K562 (cell line): Measurements from ENCODE around the gene COPS6. TPM values are rescaled to one million over a fixed set of nuclear protein-coding genes. Genes with fewer than 3 reads are reported as not detected.

Experiments used
- AFF1 ChIP-seq, 2 experiments: fragments of 450-650 bp; IDR thresholded peaks; 2 replicates each; pipeline ENCODE4 v1.6.1; 2018; ENCODE audit warnings: mild to moderate bottlenecking in 2 of 2, low read depth in 1 of 2; ENCODE audit not compliant: partially characterized antibody in 2 of 2
- CAMTA2 ChIP-seq: fragments of 250-450 bp; sonication (Bioruptor Pico); conservative IDR thresholded peaks from 2 replicates; pipeline ENCODE4 v1.5.1; 2022
- CBX1 ChIP-seq: sonication (generic); IDR thresholded peaks from 2 replicates; pipeline ENCODE4 v1.6.1; 2016; ENCODE audit warnings: antibody characterized with exemption, low read depth, mild to moderate bottlenecking
- CHD2 ChIP-seq: IDR thresholded peaks from 2 replicates; pipeline ENCODE4 v1.6.1; 2011; ENCODE audit warnings: low read depth, low read length
- DLX4 ChIP-seq: fragments of 250-450 bp; sonication (Bioruptor Pico); IDR thresholded peaks from 2 replicates; pipeline ENCODE4 v1.6.1; 2021; ENCODE audit warnings: mild to moderate bottlenecking
- ETV6 ChIP-seq, 3 experiments: fragments of 150-350 bp in 1 of 3; sonication (generic) in 1 of 3; formaldehyde crosslinking in 1 of 3; IDR thresholded peaks; 2 replicates each; pipeline versions ENCODE4 v1.6.1 to v1.8.0; 2014 to 2022; ENCODE audit warnings: borderline replicate concordance in 2 of 3, low read depth in 2 of 3, antibody characterized with exemption in 1 of 3, low read length in 1 of 3, mild to moderate bottlenecking in 1 of 3, missing genetic modification reagents in 1 of 3
- GTF2B ChIP-seq: IDR thresholded peaks from 2 replicates; pipeline ENCODE4 v1.6.1; 2011; ENCODE audit not compliant: insufficient read length; ENCODE audit errors: extremely low read depth
- HDAC6 ChIP-seq: IDR thresholded peaks from 2 replicates; pipeline ENCODE4 v1.6.1; 2012; ENCODE audit warnings: low read depth, mild to moderate bottlenecking, control low read depth, inconsistent platforms, low read length, moderate library complexity
- NCOA4 ChIP-seq: fragments of 450-650 bp; IDR thresholded peaks from 2 replicates; pipeline ENCODE4 v1.6.1; 2018; ENCODE audit warnings: mild to moderate bottlenecking; ENCODE audit not compliant: partially characterized antibody
- NELFE ChIP-seq: IDR thresholded peaks from 2 replicates; pipeline ENCODE4 v1.6.1; 2011; ENCODE audit warnings: mild to moderate bottlenecking; ENCODE audit not compliant: insufficient read depth, insufficient read length
- NFIC ChIP-seq: fragments of 450-650 bp; IDR thresholded peaks from 2 replicates; pipeline ENCODE4 v1.6.1; 2017; ENCODE audit warnings: mild to moderate bottlenecking, inconsistent platforms
- RBM15 ChIP-seq: fragments of 200-400 bp; formaldehyde crosslinking; IDR thresholded peaks from 2 replicates; pipeline ENCODE4 v1.6.1; 2018; ENCODE audit warnings: mild to moderate bottlenecking, low read length, moderate library complexity; ENCODE audit not compliant: insufficient read depth
- RCOR1 ChIP-seq, 2 experiments: IDR thresholded peaks; 2 replicates each; pipeline ENCODE4 v1.6.1; 2012; ENCODE audit warnings: low read depth in 2 of 2, low read length in 2 of 2, borderline replicate concordance in 1 of 2, improper control_type of control experiment in 1 of 2
- RFX7 ChIP-seq: fragments of 250-450 bp; sonication (Bioruptor Pico); IDR thresholded peaks from 2 replicates; pipeline ENCODE4 v1.5.1; 2021; ENCODE audit warnings: mild to moderate bottlenecking
- SAFB2 ChIP-seq: fragments of 200-400 bp; formaldehyde crosslinking; IDR thresholded peaks from 2 replicates; pipeline ENCODE4 v1.6.1; 2018; ENCODE audit warnings: borderline replicate concordance, low read length, low read depth, moderate library complexity; ENCODE audit not compliant: severe bottlenecking
- SLC30A9 ChIP-seq: fragments of 250-450 bp; sonication (Bioruptor Pico); IDR thresholded peaks from 2 replicates; pipeline ENCODE4 v1.8.0; 2022; ENCODE audit warnings: mild to moderate bottlenecking, moderate library complexity
- SNIP1 ChIP-seq: fragments of 450-650 bp; IDR thresholded peaks from 2 replicates; pipeline ENCODE4 v1.7.1; 2017; ENCODE audit warnings: low read depth, mild to moderate bottlenecking
- SRF ChIP-seq, 2 experiments: fragments of 250-450, 450-650 bp in 1 of 2; sonication (Bioruptor Pico) in 1 of 2; sonication (generic) in 1 of 2; formaldehyde crosslinking; IDR thresholded peaks; 2 replicates each; pipeline versions ENCODE4 v1.5.0 to v1.5.1; 2020 to 2022; ENCODE audit warnings: mild to moderate bottlenecking in 1 of 2, missing genetic modification reagents in 1 of 2
- TRIM28 ChIP-seq: fragments of 450-650 bp; IDR thresholded peaks from 2 replicates; pipeline ENCODE4 v1.6.1; 2017
- USF1 ChIP-seq: sonication (generic); formaldehyde crosslinking; IDR thresholded peaks from 2 replicates; pipeline ENCODE4 v1.9.0; 2022; ENCODE audit warnings: mild to moderate bottlenecking, missing genetic modification reagents
- ZKSCAN1 ChIP-seq: fragments of 150-350 bp; IDR thresholded peaks from 2 replicates; pipeline ENCODE4 v1.6.1; 2016; ENCODE audit warnings: low read depth, low read length
- ZNF316 ChIP-seq: fragments of 450-650 bp; IDR thresholded peaks from 2 replicates; pipeline ENCODE4 v1.6.1; 2016
- ZNF644 ChIP-seq: fragments of 200-800 bp; sonication (Bioruptor generic); IDR thresholded peaks from 2 replicates; pipeline ENCODE4 v1.6.1; 2016; ENCODE audit warnings: low read depth, missing genetic modification characterization, missing compliant biosample characterization
- polyA plus RNA-seq, 8 experiments: library from polyadenylated mRNA; depleted of rRNA in 4 of 8; stranded (reverse) in 5 of 8; unstranded in 3 of 8; fragments of >200 nt; fragmentation: Nextera tagmentation in 2 of 8; fragmentation: Illumina TruSeq in 1 of 8; extraction: Ambion mirVana in 2 of 8; extraction: Trizol in 1 of 8; gene quantifications; 2 replicates each; pipeline versions ENCODE4 v1.2.1 to v1.2.3, GENCODE V29; 2011 to 2014; ENCODE audit warnings: inconsistent platforms in 1 of 8, missing spikeins in 1 of 8
- total RNA-seq, 7 experiments: library from RNA; depleted of rRNA in 6 of 7; stranded (reverse); fragments of >200 nt in 6 of 7; fragmentation: Illumina TruSeq in 2 of 7; extraction: Trizol in 2 of 7; gene quantifications; 2 replicates each; pipeline versions ENCODE4 v1.2.1 to v1.2.3, GENCODE V29; 2011 to 2021; ENCODE audit warnings: low replicate concordance in 1 of 7

The COPS6 gene
- total and polyA plus RNA-seq, 9 of the 15 experiments (the other 6 are each of a cell fraction or from before 2014, with no cell fraction given) = 63.0 to 331 (median 168) TPM

- no peak for TF ChIP-seq CBX1
- TF ChIP-seq NELFE = no peak
- no peak for TF ChIP-seq ZNF644
- no peak for TF ChIP-seq RBM15
- TF ChIP-seq ZKSCAN1 = 0 out of 2 replicates have a peak, but pooled peaks have one; percentile 3
- no peak for TF ChIP-seq SNIP1
- peak; percentile 58 for TF ChIP-seq USF1 (CRISPR knock-in tag)
- no peak for TF ChIP-seq RFX7 (CRISPR knock-in tag)
- TF ChIP-seq SLC30A9 (CRISPR knock-in tag) = no peak
- TF ChIP-seq CHD2 = no peak
- TF ChIP-seq CAMTA2 (CRISPR knock-in tag) = no peak
- no peak for TF ChIP-seq NCOA4
- TF ChIP-seq SRF (CRISPR knock-in tag; IDR thresholded peaks at IDR 0.05) = no peak
- TF ChIP-seq HDAC6 = no peak
- no peak for TF ChIP-seq NFIC
- TF ChIP-seq SAFB2 = no peak
- peak; percentile 44 to 71 for TF ChIP-seq AFF1 (IDR thresholded peaks at IDR 0.05; ENCODE audit: low read depth in 1 of 2, partially characterized antibody in 2 of 2)
- no peak for TF ChIP-seq ETV6 (IDR thresholded peaks at IDR 0.05; ENCODE audit: borderline replicate concordance in 1 of 2, low read depth in 2 of 2, low read length in 1 of 2)
- TF ChIP-seq ETV6 (CRISPR knock-in tag; IDR thresholded peaks at IDR 0.05; ENCODE audit: borderline replicate concordance) = no peak
- no peak for TF ChIP-seq ZNF316
- no peak for TF ChIP-seq GTF2B
- no peak for TF ChIP-seq TRIM28
- TF ChIP-seq RCOR1 (IDR thresholded peaks at IDR 0.05; ENCODE audit: borderline replicate concordance in 1 of 2, low read depth in 2 of 2, low read length in 2 of 2) = peak in 1 of 2 experiments; percentile 33; a peak in 1 of 4 replicates
- TF ChIP-seq DLX4 = no peak
Measured at GRCh38 chr7:100130608-100131453, 42.1 kb downstream of the COPS6 start (continued).
